SK-MEL-5 (cell line): Measurements from ENCODE around the gene ARHGEF17. TPM values are rescaled to one million over a fixed set of nuclear protein-coding genes. Genes with fewer than 3 reads are reported as not detected.

Experiments
- DNase-seq: peaks from one replicate; pipeline ENCODE4 v3.0.0-alpha.2; 2016; ENCODE audit warnings: low read depth, low spot score
- in situ Hi-C: cut with HindIII; loops from 2 replicates; pipeline ENCODE4 v1.10.0; 2016; ENCODE audit warnings: low sequenced_read_pairs, high pct_unique_total_duplicates, low pct_unique_long_range_greater_than_20kb
- total RNA-seq: library from RNA; depleted of rRNA; stranded (reverse); fragments of >200 nt; shearing (Covaris generic); gene quantifications from 2 replicates; pipeline ENCODE4 v1.2.3, GENCODE V29; 2014

The ARHGEF17 gene
- total RNA-seq, 1 experiment from 2014 or later: 1.5 TPM

DNA sequence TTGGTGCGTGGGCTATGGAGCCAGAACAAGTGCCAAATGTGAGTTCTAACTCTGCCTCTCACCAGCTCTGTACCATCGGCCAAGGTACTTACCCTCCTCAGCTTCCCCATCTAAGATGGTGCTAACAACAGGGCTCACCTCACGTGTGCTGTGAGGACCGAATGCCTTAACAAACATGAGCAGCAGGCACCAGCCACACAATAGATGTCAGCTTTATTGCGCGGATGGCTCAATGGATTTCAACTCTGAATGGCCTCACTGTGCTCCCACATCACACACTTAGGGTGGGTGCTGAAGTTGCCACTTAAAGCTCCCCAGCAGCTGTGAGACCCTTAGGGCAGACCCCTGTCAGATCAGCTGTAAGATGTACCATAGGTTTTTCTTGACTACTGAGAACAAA is 92.2 kb downstream of the ARHGEF17 start:
- in situ Hi-C loops: no loop called here
- DNase-seq: no peak

DNA sequence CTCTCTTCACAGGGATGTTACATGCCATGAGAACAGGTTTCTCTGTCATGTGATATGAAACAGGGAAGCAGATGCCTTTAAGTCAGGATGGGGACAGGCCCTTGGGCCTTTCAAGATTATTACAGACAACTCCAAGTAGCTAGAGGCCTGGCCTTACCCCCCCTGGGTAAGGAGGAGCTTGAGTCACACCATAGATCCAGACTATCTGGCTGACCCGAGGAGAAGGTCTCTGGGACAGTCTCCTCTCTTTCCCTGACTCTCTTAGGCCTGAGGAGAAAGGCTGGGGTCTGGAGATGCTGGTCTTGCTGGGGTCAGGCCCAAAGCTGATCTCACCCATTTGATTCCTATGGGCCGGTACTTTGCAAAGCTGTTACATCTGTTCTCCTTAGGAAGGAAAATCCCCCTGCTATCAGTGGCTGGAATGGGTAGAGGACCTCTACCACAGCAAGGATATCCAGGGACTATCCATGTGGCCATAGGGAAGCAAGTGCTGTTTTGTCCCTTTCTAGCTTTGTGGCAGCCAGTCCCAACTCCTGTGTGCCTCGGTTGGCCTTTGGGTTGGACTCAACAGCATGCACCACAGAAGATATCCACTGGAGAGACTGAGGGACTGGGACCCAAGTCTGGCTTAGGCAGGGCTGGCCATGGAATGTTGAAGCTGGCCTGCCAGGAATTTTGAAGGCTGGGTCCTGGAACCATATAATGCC is 93.3 kb downstream of the ARHGEF17 start:
- no peak for DNase-seq
- in situ Hi-C loops: no loop called here

DNA sequence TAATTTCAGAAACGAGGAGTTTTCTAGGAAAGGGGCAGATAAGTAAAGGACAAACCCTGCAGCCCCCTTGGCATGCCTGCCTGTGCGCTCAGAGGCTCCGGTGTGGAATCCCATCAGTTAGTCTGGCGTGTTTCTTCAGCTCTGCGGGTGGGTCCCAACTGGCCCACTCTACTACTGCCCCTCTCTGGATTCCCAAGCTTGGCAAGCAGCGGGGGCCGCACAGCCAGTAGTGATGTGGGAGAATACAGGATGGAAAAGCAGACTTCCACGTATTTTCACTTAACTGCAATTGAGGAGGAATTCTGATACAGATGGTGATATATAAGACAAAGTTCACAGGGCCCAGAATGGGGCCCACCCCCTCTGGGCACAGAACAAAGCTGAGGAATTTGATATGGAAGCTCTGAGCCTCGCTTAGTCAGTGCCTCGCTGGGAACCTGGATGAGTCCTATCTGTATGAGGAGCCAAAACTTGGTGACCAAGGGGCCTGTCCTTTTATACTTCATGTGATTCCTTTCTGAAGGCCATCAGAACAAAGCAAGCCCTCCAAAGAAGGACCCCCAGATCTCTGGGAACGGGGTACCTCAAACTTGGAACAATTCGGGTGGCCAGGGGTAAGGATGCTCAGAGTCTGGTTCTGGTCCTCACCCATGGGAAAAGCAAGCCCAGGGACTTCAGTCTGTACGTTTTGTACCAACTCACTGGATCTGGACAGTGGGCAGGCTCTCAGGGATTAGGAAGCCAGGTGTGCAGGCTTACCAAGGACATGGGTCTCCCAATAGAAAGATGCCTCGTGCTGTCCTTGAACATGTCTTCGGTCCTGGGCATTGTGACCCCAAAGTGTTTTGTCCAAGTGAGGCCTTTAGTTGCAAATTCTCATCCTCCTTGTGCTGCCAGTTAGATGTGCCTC is 94.1 kb downstream of the ARHGEF17 start:
- in situ Hi-C loops: no loop called here
- DNase-seq: no peak

DNA sequence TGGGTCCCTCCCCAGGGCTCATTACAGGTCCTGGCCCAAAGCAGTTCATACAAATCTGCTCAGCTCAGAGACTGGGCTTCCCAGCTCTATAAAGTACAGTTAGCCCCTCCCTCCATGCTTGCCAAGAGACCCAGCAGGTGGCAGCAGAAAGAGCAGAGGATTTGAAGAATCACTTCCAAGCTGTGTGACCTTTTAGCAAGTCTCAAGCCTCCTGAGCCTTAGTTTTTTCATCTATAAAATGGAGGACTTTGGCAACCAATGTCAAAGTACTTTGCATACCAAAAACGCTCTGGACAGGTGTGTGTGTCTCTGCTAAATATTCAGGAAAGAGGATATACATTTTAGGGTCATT is 94.7 kb downstream of the ARHGEF17 start:
- in situ Hi-C loops: no loop called here
- peak; percentile 63 for DNase-seq

DNA sequence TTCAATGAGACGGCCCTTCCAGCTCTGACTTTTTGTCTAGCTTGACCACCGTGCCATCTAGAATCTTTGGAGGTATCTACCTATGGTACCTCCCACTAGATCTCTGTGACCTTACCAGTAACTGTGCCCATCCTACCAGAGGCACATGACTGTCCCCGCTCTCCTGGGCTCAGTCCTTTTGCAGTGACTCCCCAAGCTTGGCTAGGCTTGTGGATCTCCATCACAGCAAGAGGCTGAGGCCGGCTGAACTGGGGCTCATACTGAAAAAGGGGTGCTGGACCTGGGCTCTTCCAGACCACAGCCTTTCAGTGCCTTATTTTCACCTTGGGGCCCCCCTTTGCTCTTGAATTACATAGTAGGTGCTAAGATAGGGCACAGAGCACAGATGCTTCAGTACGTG is 95.5 kb downstream of the ARHGEF17 start:
- in situ Hi-C loops: no loop called here

DNA sequence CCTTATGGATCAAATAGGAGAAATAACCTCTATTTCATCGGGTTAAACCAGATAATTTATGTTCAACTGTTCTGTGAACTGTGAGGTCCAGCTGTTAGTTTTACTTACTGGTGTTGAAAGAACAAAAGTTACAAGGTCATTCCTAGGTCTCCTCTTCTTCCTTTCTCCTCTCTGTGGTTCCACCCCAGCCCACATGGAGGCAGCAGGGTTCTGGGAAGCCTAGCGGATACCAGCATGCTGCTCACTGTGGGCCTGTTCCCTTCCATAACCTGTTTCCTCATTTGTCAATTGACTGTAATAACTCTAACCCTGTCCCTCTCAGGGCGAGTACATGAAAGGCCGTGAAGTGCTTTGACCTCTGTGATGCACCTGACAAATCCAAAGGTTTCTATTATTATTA is 96.0 kb downstream of the ARHGEF17 start:
- DNase-seq: peak; percentile 91
- in situ Hi-C loops: no loop called here

More for the DNA sequence above, 95.5 kb downstream of the ARHGEF17 start:
- no peak for DNase-seq

DNA sequence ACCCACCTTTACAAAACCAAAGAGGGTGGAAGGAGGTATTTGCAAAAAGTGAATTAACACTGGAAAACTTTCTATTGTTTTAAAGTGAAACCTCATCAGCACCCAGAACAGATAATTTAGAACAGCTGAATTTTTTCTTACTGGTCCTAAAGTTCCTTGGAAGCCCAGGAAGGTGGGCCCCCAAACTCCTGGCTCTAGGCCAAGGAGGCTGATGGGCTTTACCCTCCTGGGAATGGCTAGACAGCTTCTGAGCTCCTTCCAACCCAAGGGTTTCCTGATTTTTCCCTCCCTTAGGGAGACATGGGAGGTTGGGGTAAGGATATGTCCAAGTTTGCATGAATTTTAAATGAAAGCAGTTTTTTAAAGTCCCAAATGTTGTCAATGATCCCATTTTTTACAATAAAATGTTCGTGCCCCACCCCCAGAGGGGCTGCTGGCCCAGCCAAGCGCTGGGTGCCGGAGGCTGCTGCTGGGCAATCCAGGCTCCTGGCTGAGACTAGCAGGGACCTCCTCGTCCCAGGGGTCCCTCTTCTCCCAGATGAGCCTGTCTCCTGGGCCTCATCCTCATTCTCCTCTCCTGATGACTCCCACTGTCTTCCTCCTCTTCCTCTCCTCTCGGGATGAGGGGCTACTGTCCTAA is 96.5 kb downstream of the ARHGEF17 start:
- in situ Hi-C loops: no loop called here
- no peak for DNase-seq

DNA sequence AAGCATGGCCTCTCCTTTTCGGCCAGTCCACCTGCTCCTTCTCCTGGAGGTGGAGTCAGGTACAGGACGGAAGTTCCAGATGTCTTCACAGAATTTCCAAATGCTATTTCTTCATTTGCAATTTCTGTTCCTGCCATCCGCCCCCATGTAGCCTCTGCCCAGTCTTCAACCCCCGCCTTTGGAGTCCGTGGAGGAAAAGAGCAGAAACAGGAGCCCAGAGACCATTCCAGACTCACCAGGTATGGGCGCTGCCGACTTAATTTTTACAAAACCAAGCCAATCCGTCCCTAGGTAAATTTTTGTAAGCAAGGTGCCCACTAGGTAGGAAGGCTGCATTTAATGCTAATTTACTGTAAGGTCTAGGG is 97.1 kb downstream of the ARHGEF17 start:
- DNase-seq: no peak
- in situ Hi-C loops: no loop called here

DNA sequence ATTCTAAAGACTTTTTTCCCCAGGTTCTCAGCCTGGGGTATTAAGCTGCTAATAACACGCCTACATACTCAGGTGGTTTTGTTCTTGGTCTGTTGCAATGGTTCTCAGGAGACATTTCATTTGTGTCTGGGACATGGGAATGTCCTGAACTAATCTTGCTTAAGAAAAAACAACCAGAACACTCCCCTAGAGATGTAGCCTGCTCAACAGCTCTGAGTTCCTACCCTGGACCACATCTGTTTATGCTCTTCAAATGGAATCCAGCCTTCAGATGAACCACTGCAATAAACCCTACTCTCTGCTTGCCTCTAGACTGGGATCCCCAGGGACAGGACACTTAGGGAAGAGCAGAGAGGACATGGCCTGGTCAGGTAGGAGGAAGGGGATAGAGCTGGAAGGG is 98.1 kb downstream of the ARHGEF17 start:
- DNase-seq: no peak
- in situ Hi-C loops: no loop called here

DNA sequence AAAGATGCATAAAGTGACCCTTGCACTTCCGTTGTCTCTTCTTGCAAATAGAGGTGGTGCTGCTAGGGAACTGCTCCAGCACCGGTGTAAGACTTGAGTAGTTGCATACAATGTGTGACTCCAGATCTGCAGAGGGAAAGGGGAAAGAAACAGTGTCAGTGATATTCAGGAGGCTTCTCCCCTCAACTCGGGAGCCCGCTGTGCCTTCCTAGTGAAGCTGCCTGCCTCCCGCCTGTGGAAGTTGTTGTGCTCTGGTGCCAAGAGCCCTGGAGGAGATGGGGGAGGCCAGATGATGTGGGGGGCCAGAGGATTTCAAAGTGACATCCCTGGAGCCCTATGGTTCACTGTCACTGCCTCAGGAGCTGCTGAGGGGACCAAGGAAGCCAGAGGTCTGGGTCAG is 98.5 kb downstream of the ARHGEF17 start:
- in situ Hi-C loops: no loop called here
- no peak for DNase-seq

DNA sequence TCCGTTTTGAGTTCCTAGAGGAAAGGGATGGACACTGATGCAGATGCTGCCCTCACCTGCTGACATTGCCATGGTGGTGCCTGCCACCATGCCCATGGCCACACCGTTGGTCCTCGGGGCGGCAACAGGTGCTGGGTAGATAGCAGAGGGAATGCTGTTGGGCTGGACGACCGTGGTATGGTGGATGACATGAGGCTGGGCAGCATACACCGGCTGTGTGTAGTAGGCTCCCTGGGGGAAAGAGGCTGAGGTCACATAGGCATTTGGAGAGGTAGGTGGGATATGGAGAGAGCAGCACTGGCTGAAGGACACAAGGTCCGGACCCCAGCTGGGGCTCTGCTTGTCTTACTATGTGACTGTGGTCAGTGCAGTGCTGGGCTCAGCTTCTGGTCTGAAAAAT is 101.4 kb downstream of the ARHGEF17 start:
- no peak for DNase-seq
- in situ Hi-C loops: no loop called here

DNA sequence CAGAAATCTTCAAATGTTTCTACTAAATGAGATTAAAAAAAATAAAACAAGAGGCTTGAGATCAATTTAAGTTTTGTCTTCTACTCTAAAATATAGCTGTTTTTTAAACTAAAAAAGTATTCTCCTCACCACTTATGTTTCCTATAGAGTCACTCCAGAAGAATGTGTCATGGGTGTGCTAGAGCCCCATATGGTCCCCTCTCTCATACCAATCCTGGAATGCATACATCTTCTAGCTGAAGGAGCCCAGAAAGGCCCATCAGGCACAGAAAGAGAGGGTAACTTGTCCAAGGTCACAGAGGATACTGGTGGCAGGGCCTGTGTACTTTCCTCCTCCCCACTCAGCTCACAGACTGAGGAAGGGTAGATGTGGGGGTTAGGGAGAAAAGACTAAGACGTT is 102.6 kb downstream of the ARHGEF17 start:
- no peak for DNase-seq
- in situ Hi-C loops: no loop called here

DNA sequence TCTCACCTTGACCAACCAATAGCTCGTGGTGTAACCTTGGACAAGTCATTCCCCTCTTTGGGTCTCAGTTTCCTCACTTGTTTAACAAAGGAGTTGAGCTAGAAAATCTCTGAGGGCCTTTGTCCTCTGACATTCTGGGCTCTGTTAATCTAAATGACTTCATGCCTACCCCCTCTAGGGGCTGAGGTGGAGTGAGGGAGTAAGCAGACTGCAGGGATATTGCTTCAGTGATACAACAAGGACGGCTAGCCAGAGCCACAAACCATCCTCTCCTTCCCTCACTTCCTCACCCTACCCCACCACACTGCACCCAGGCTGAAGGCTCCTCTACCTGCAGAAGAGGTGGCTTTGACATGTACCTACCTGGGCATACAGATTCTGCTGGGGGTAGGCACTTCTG is 103.0 kb downstream of the ARHGEF17 start:
- DNase-seq: no peak
- in situ Hi-C loops: no loop called here

DNA sequence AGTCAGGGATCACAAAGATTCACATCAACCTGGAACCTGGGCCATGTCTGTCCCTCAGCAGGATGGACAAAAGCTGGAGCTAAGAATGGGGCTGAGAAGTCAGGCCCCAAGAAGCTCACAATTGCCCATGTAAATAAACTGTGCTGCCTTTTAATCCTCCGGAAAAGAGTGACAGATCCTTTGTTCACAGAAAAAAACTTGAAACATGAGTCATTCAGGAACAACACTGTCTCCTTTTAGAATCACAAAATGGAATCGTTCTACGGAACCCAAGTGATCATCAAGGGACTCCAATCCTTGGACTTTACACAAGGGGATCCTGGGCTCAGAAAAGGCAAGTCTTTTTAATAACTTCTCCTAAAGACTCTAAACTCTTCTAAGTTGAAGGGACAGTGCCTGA is 104.2 kb downstream of the ARHGEF17 start:
- DNase-seq: peak; percentile 68
- in situ Hi-C loops: no loop called here

DNA sequence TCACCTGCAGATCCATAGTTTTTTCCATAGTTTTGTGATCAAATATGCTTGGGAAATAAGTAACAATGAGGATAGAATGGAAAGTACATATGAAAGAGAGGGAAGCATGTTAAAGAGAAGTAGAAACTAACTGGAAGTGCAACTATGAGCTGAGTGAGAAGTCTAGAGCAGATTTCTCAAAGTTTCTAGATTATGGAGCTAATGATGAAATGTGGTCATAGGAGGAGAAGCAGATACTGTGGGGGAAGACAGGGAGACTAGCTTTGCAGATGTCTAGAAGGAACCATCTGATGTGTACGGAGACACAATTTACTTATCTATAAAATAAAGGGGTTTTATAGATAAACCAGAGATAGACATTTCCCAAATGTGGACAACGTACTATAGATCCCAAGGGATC is 105.2 kb downstream of the ARHGEF17 start:
- in situ Hi-C loops: no loop called here
- no peak for DNase-seq

DNA sequence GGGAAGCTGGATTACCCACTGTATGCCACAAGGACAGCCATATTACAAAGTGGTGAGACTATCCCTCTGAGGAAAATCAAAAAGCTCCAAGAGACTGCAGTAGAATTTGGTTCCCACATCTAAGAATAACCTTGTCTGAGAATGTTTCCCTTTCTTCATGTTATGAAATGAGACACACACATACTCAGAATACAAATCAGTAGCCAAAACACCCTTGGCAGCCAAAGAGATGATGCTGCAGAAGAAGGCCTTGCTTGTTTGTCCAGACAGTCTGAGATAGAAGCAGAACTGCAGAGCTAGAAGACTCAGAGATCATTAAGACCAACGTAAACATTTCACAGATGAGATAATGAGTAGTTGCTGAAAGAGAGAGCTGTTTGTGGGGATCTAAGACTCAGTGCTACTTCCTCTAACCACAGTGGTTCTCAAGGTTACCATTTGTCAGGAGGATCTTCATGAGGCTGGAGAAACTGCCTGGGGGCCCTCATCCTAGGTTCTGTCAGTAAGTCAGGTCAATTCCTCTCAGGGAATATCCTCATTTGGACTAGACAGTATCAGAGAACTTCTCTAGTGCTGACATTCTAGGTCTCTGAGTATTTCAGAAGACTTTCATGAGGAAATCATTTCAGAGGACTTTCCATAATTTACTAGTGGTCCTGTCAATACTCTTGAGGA is 107.0 kb downstream of the ARHGEF17 start:
- in situ Hi-C loops: no loop called here
- DNase-seq: peak; percentile 71

DNA sequence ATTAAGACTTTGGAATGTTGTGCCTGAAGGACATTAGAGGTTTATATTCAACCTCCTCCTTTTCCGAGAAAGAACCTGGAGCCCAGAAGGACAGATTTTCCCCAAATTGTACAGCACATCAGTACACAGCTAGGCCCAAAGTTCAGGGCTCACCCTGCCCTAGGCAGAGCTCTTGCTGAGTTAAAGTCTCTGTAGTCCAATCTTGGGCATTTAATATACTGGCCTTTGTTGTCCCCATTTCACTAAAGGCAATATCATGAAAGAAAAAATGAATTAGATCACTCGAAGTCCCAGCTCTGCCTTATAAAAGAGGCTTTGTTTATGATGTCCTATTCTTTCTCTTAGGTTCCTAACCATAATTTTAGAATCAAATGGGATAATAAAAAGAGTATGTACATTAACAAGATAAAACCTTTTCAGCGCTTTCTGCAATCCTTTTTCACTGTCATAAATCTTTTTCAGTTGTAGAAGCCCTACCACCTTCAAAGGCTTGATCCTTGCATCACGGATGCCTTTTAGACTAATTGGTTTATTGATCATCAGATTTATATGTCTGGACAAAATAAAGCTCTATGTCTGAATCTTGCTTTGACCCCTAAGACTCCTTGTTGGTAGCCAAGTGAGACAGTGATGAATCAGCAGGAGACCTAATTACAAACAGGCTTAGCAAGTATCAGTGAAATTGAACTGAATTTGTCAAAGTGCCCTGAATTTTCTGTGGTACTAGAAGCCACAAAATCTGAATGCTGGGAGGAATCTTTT is 108.0 kb downstream of the ARHGEF17 start:
- peak; percentile 53 for DNase-seq
- in situ Hi-C loops: no loop called here
